K562 (cell line): Measurements from ENCODE around the gene OR52B6. TPM values are rescaled to one million over a fixed set of nuclear protein-coding genes. Genes with fewer than 3 reads are reported as not detected.

ENCODE experiments used
- ATAC-seq: fragments of 200-7000 bp; cut with Tn5 transposase; 3 replicates; pipeline ENCODE4 v1.9.1; 2020; ENCODE audit warnings: moderate library complexity
- BruUV-seq: library from RNA; stranded (reverse); fragments of 400-500 nt; replicated peaks from 2 replicates; lab custom pipeline; 2021; lab: Mats Ljungman, UMichigan
- CTCF ChIA-PET: fragments of 300-600 bp; formaldehyde crosslinking; extraction: SDS; loops from one replicate; lab custom pipeline; 2021; ENCODE audit warnings: low intra/inter-chr PET ratio; lab: Yijun Ruan, JAX
- POLR2A ChIA-PET: fragments of 300-600, 350-650 bp; sonication (Branson Sonifier 250); formaldehyde crosslinking; extraction: SDS; loops from one replicate; lab custom pipeline; 2021; ENCODE audit warnings: antibody characterized with exemption, inconsistent platforms; lab: Yijun Ruan, JAX
- DNase-seq, 4 experiments: peaks; one replicate each; pipeline versions ENCODE4 v3.0.0 to v3.0.0-alpha.2; 2011 to 2018; ENCODE audit warnings: low spot score in 3 of 4, mixed read lengths in 3 of 4; ENCODE audit errors: extremely low read depth in 1 of 4
- FAIRE-seq: peaks from 2 replicates; lab custom pipeline; 2011; peaks lifted over from hg19 to GRCh38; lab: Jason Lieb, UNC
- H2AFZ ChIP-seq: 2 replicates; pipeline ENCODE4 v1.6.0; 2011; ENCODE audit warnings: low read depth, low read length, control low read depth, inconsistent platforms
- H3K27ac ChIP-seq: fragments of 200-600 bp; 3 replicates; pipeline ENCODE4 v1.8.0; 2011; ENCODE audit warnings: low read depth, mild to moderate bottlenecking, control low read depth, inconsistent platforms, low read length, moderate library complexity, mixed read lengths; ENCODE audit errors: extremely low read depth
- H3K27me3 ChIP-seq, 2 experiments: fragments of 300-600 bp in 1 of 2; 2 replicates in 1 of 2; 3 replicates in 1 of 2; pipeline versions ENCODE4 v1.6.0 to v1.8.0; 2011; ENCODE audit warnings: inconsistent platforms in 2 of 2, low read length in 2 of 2, mild to moderate bottlenecking in 1 of 2, mixed read lengths in 1 of 2, moderate library complexity in 1 of 2; ENCODE audit not compliant: control insufficient read depth in 2 of 2, insufficient read depth in 2 of 2
- H3K36me3 ChIP-seq: fragments of 300-600 bp; 3 replicates; pipeline ENCODE4 v1.8.0; 2011; ENCODE audit warnings: mild to moderate bottlenecking, low read length, inconsistent platforms; ENCODE audit not compliant: control insufficient read depth, insufficient read depth
- H3K4me1 ChIP-seq, 2 experiments: fragments of 200-600 bp in 1 of 2; replicated peaks in 1 of 2; 2 replicates in 1 of 2; 3 replicates in 1 of 2; pipeline versions ENCODE4 v1.5.1 to v1.8.0; 2011; ENCODE audit warnings: inconsistent platforms in 2 of 2, low read length in 2 of 2, mild to moderate bottlenecking in 1 of 2, mixed read lengths in 1 of 2, moderate library complexity in 1 of 2; ENCODE audit not compliant: control insufficient read depth in 2 of 2, insufficient read depth in 2 of 2
- H3K4me2 ChIP-seq: 2 replicates; pipeline ENCODE4 v1.6.1; 2011; ENCODE audit warnings: low read length, control low read depth, inconsistent platforms, mixed read lengths; ENCODE audit not compliant: insufficient read depth
- H3K4me3 ChIP-seq: fragments of 200-600 bp; sonication (generic), shearing (Covaris generic); 2 replicates; pipeline ENCODE4 v1.5.1; 2016; ENCODE audit warnings: control low read depth, inconsistent platforms
- H3K79me2 ChIP-seq: fragments of 200-600 bp; 3 replicates; pipeline ENCODE4 v1.8.0; 2011; ENCODE audit warnings: low read length, inconsistent platforms; ENCODE audit not compliant: control insufficient read depth, insufficient read depth
- H3K9ac ChIP-seq, 2 experiments: 2 replicates each; pipeline versions ENCODE4 v1.6.0 to v1.6.1; 2011; ENCODE audit warnings: low read depth in 2 of 2, low read length in 2 of 2, control low read depth in 1 of 2, inconsistent platforms in 1 of 2, mild to moderate bottlenecking in 1 of 2, mixed read lengths in 1 of 2; ENCODE audit not compliant: insufficient read depth in 1 of 2
- H3K9me1 ChIP-seq: one replicate; pipeline ENCODE4 v1.6.0; 2011; ENCODE audit warnings: inconsistent platforms, mild to moderate bottlenecking, low read length, moderate library complexity; ENCODE audit not compliant: control insufficient read depth, insufficient read depth
- H3K9me3 ChIP-seq: replicated peaks from 2 replicates; pipeline ENCODE4 v1.5.1; 2011; ENCODE audit warnings: low read depth, low read length, inconsistent platforms; ENCODE audit not compliant: control insufficient read depth, insufficient read depth
- H4K20me1 ChIP-seq: replicated peaks from 2 replicates; pipeline ENCODE4 v1.6.1; 2011; ENCODE audit warnings: low read length, inconsistent platforms, mixed read lengths; ENCODE audit not compliant: control insufficient read depth, insufficient read depth
- GATAD2B ChIP-seq: fragments of 450-650 bp; IDR thresholded peaks from 2 replicates; pipeline ENCODE4 v1.6.1; 2017; ENCODE audit warnings: mild to moderate bottlenecking, borderline replicate concordance
- HES1 ChIP-seq: fragments of 450-650 bp; IDR thresholded peaks from 2 replicates; pipeline ENCODE4 v1.6.1; 2016; ENCODE audit warnings: low read depth, mild to moderate bottlenecking, moderate library complexity
- HNRNPH1 ChIP-seq: fragments of 200-400 bp; formaldehyde crosslinking; optimal IDR thresholded peaks from 2 replicates; pipeline ENCODE3; 2017; ENCODE audit warnings: low read depth, mild to moderate bottlenecking, low read length, moderate library complexity
- IRF9 ChIP-seq: fragments of 450-650 bp; IDR thresholded peaks from 2 replicates; pipeline ENCODE4 v1.6.1; 2016; ENCODE audit warnings: missing biosample characterization, missing genetic modification characterization
- NCOR1 ChIP-seq: fragments of 450-650 bp; IDR thresholded peaks from 2 replicates; pipeline ENCODE4 v1.6.1; 2016; ENCODE audit warnings: mild to moderate bottlenecking, moderate library complexity
- NFIX ChIP-seq: fragments of 250-450 bp; sonication (Bioruptor Pico); IDR thresholded peaks from 2 replicates; pipeline ENCODE4 v1.4.0; 2020; ENCODE audit warnings: low read depth, mild to moderate bottlenecking, moderate library complexity
- NONO ChIP-seq, 2 experiments: fragments of 200-400 bp in 1 of 2; fragments of 450-650 bp in 1 of 2; formaldehyde crosslinking in 1 of 2; IDR thresholded peaks; 2 replicates each; pipeline ENCODE4 v1.6.1; 2017; ENCODE audit warnings: low read depth in 2 of 2, mild to moderate bottlenecking in 2 of 2, moderate library complexity in 2 of 2, low read length in 1 of 2
- NR3C1 ChIP-seq: sonication (generic); formaldehyde crosslinking; IDR thresholded peaks from 2 replicates; pipeline ENCODE4 v1.8.1; 2022; ENCODE audit warnings: missing genetic modification reagents
- TCF7 ChIP-seq: sonication (generic); IDR thresholded peaks from 2 replicates; pipeline ENCODE4 v1.6.1; 2016; ENCODE audit warnings: antibody characterized with exemption, borderline replicate concordance
- ZNF764 ChIP-seq: fragments of 250-450 bp; sonication (Bioruptor Pico); IDR thresholded peaks from 2 replicates; pipeline ENCODE4 v1.4.0; 2020; ENCODE audit warnings: low read depth, mild to moderate bottlenecking, moderate library complexity
- WGBS: fragments of 100-300 bp; shearing (Covaris generic); methylation state at CpG from one replicate; pipeline ENCODE4 v1.1.6; 2016; ENCODE audit warnings: low coverage, mixed read lengths; ENCODE audit not compliant: insufficient coverage; ENCODE audit errors: missing lambda C conversion rate; 5-methylcytosine and 5-hydroxymethylcytosine counted together
- in situ Hi-C: fragments of 300-500 bp; cut with MboI; formaldehyde crosslinking; loops from 4 replicates; pipeline ENCODE4 v1.15.0; 2018; ENCODE audit warnings: inconsistent platforms, mixed read lengths
- intact Hi-C: fragments of 100-400 bp; cut with micrococcal nuclease; formaldehyde crosslinking; loops from 2 replicates; pipeline ENCODE4 v1.14.2; 2022
- polyA plus RNA-seq, 8 experiments: library from polyadenylated mRNA; depleted of rRNA in 4 of 8; stranded (reverse) in 5 of 8; unstranded in 3 of 8; fragments of >200 nt; fragmentation: Nextera tagmentation in 2 of 8; fragmentation: Illumina TruSeq in 1 of 8; extraction: Ambion mirVana in 2 of 8; extraction: Trizol in 1 of 8; gene quantifications; 2 replicates each; pipeline versions ENCODE4 v1.2.1 to v1.2.3, GENCODE V29; 2011 to 2014; ENCODE audit warnings: inconsistent platforms in 1 of 8, missing spikeins in 1 of 8
- total RNA-seq, 7 experiments: library from RNA; depleted of rRNA in 6 of 7; stranded (reverse); fragments of >200 nt in 6 of 7; fragmentation: Illumina TruSeq in 2 of 7; extraction: Trizol in 2 of 7; gene quantifications; 2 replicates each; pipeline versions ENCODE4 v1.2.1 to v1.2.3, GENCODE V29; 2011 to 2021; ENCODE audit warnings: low replicate concordance in 1 of 7
- TF ChIP-seq, protein P1 (sequence below): IDR thresholded peaks from 3 replicates; pipeline ENCODE4 v1.6.1; 2011; ENCODE audit warnings: borderline replicate concordance, mild to moderate bottlenecking; ENCODE audit not compliant: insufficient read length, insufficient read depth

OR52B6 gene
- total and polyA plus RNA-seq, 9 of the 15 experiments (the other 6 are each of a cell fraction or from before 2014, with no cell fraction given) = not detected

DNA sequence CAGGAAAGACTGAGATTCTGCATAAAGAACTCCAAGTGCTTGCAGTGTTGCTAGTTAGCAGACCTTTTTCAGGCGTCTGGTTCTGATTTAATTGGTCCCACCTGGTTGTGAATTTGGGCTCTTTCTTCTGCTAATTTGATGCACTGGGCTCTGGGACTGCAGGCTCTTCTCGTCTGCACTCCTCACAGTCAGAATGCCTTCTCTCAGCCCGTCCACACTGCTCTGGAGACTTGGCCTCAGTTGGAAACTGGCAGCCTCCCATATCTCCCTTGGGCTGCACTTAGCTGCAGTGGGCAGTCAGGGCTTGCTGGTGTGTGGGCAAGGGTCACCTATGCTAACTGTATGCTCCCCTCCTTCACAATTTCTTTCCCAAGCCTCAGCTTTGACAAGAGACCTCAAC is 17.3 kb downstream of the OR52B6 start:
- Histone ChIP-seq H3K4me2 (0 out of 2 replicates have a peak overlapping the region, but pooled peaks have one; percentile 1), H3K27me3 (no peaks in the 10 kb centered on the region)
- FAIRE-seq = no peak
- in situ Hi-C loops = no loop called here
- no TSS peak for BruUV-seq
- no peak for TF ChIP-seq HES1
- TF ChIP-seq, all 486 proteins: peak for 0
- DNase-seq (no peak), ATAC-seq (no peak)
- H3K9me3 ChIP-seq = no peaks in the 10 kb centered on the region
- peaks cover 7% of the 10 kb centered on the region; the same call in 2 of the 3 replicates for H3K79me2 ChIP-seq
- CTCF ChIA-PET = no interaction called here
- no peaks in the 10 kb centered on the region; the same call in 1 of the 3 replicates for H3K36me3 ChIP-seq
- H3K9me1 ChIP-seq = no peaks in the 10 kb centered on the region
- intact Hi-C loops = loop anchor here (5.0 to 10.0 kb wide), 4 partner anchors 93 to 471 kb away; partner anchors contain the start of genes OR52E5 and UBQLN3
- no peak overlapping the region for H3K4me3 ChIP-seq
- no peak overlapping the region; a peak in 1 of 4 replicates for H3K9ac ChIP-seq
- POLR2A ChIA-PET = interaction anchor here (3.0 kb wide), 1 partner anchor 92 kb away, joined by 18 read pairs; no protein-coding TSS in a partner anchor
- no peaks in the 10 kb centered on the region for H4K20me1 ChIP-seq
- H3K27ac ChIP-seq = no peak overlapping the region
- 53% methylated on average over 3 of the region's 3 CpGs for WGBS
- no peak overlapping the region for H2AFZ ChIP-seq
- H3K4me1 ChIP-seq = peaks cover 13 to 23% of the 10 kb centered on the region in 2 experiments; a peak in 4 of 5 replicates

DNA sequence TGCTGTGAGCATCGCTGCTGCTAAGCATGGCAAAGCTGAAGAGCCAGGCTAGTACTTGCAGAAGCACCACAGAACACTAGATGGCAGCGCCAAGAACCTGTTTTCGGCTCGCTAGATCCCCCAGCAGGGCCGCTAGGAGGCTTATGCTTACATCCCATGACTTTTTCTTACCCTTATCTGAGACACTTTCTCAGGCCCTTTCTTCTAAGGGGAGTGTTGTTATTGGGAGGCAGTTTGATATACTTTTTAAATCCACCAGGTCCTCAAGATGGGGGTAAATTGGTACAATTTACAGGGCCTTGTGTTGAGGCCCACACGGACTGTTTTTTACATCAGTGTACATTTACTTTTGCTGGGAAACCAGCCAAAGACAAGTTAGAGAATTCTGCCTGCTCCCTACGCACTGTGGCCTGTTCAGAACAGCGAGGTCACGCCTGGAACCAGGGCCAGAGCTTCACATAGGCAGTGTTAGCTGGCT is 19.7 kb downstream of the OR52B6 start:
- peaks cover 7% of the 10 kb centered on the region; the same call in 2 of the 3 replicates for H3K79me2 ChIP-seq
- ChIA-PET POLR2A (interaction anchor here (1.0 to 1.8 kb wide), 4 partner anchors 9 to 95 kb away, joined by 3 to 8 read pairs (median 4); no protein-coding TSS in a partner anchor), CTCF (interaction anchor here (1.1 kb wide), 1 partner anchor 85 kb away, joined by 5 read pairs; the partner anchor contains the start of gene TRIM5)
- peak overlapping the region; percentile 23 to 66; a peak in 2 of 4 replicates for H3K9ac ChIP-seq
- no peaks in the 10 kb centered on the region for H4K20me1 ChIP-seq
- no peaks in the 10 kb centered on the region for H3K9me3 ChIP-seq
- peaks cover 5% of the 10 kb centered on the region; the same call in 2 of the 3 replicates for H3K36me3 ChIP-seq
- 15% methylated on average over 9 of the region's 9 CpGs for WGBS
- FAIRE-seq = peak; percentile 83
- peak overlapping the region; percentile 73 for H2AFZ ChIP-seq
- H3K27me3 ChIP-seq = no peaks in the 10 kb centered on the region
- no peak overlapping the region for H3K4me3 ChIP-seq
- intact Hi-C loops = loop anchor here (1.0 to 5.0 kb wide), 2 partner anchors 87 to 208 kb away; partner anchors contain the start of genes OR52N2, TRIM22 and TRIM5
- in situ Hi-C loops = loop anchor here (10.0 kb wide), 1 partner anchor 284 kb away; the partner anchor contains the start of gene OR52E4
- no TSS peak for BruUV-seq
- peak; percentile 45 to 91 (median 59) for DNase-seq
- H3K4me2 ChIP-seq = peak overlapping the region; percentile 29; the same call in 1 of the 2 replicates
- H3K9me1 ChIP-seq = no peaks in the 10 kb centered on the region
- H3K4me1 ChIP-seq = peaks cover 13 to 18% of the 10 kb centered on the region in 2 experiments; a peak in 4 of 5 replicates
- peak; percentile 85 for ATAC-seq
- peak overlapping the region; percentile 14; the same call in 2 of the 3 replicates for H3K27ac ChIP-seq
- no peak for TF ChIP-seq NONO (IDR thresholded peaks at IDR 0.05; ENCODE audit: low read depth in 2 of 2, low read length in 1 of 2)
- TF ChIP-seq NCOR1 = no peak
- TF ChIP-seq NFIX (CRISPR knock-in tag) = no peak
- no peak for TF ChIP-seq ZNF764 (CRISPR knock-in tag)
- TF ChIP-seq GATAD2B = 0 out of 2 replicates have a peak, but pooled peaks have one; percentile 13
- TF ChIP-seq, protein P1, sequence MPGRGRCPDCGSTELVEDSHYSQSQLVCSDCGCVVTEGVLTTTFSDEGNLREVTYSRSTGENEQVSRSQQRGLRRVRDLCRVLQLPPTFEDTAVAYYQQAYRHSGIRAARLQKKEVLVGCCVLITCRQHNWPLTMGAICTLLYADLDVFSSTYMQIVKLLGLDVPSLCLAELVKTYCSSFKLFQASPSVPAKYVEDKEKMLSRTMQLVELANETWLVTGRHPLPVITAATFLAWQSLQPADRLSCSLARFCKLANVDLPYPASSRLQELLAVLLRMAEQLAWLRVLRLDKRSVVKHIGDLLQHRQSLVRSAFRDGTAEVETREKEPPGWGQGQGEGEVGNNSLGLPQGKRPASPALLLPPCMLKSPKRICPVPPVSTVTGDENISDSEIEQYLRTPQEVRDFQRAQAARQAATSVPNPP = no peak
- TF ChIP-seq NR3C1 (CRISPR knock-in tag) = no peak
- no peak for TF ChIP-seq HNRNPH1
- TF ChIP-seq TCF7 = no peak
- TF ChIP-seq IRF9 (tag) = no peak
